Activated CD8-positive, alpha-beta T cell treated with anti-CD3 and anti-CD28 coated beads for 36 hours (primary cell): Measurements from ENCODE around the gene TOX3. TPM values are rescaled to one million over a fixed set of nuclear protein-coding genes. Genes with fewer than 3 reads are reported as not detected.

Experiments
- ATAC-seq: fragments of 200-7000 bp; cut with Tn5 transposase; one replicate; pipeline ENCODE4 v1.10.0; 2021; ENCODE audit warnings: mild to moderate bottlenecking, moderate library complexity
- CTCF ChIA-PET: fragments of 350-600 bp; sonication (Branson Sonifier 250); formaldehyde crosslinking; loops from one replicate; lab custom pipeline; 2021; ENCODE audit warnings: antibody characterized with exemption; lab: Charles Lee
- POLR2A ChIA-PET: fragments of 350-600 bp; sonication (Branson Sonifier 250); formaldehyde crosslinking; loops from one replicate; lab custom pipeline; 2021; ENCODE audit warnings: antibody characterized with exemption; lab: Charles Lee
- DNase-seq: peaks from one replicate; pipeline ENCODE4 v3.0.0-alpha.2; 2020
- H3K27ac Mint-ChIP-seq: one replicate; pipeline ENCODE4 v1.8.0; 2021; ENCODE audit warnings: mild to moderate bottlenecking, mixed read lengths
- H3K27me3 Mint-ChIP-seq: one replicate; pipeline ENCODE4 v1.8.0; 2021; ENCODE audit warnings: mixed read lengths
- H3K36me3 Mint-ChIP-seq: one replicate; pipeline ENCODE4 v1.8.0; 2021; ENCODE audit warnings: low read depth, mixed read lengths
- H3K4me1 Mint-ChIP-seq: one replicate; pipeline ENCODE4 v1.8.0; 2021; ENCODE audit warnings: low read depth, mixed read lengths
- H3K4me3 Mint-ChIP-seq: one replicate; pipeline ENCODE4 v1.8.0; 2021; ENCODE audit warnings: mild to moderate bottlenecking, moderate library complexity, mixed read lengths
- H3K9me3 Mint-ChIP-seq: one replicate; pipeline ENCODE4 v1.8.0; 2021; ENCODE audit warnings: mixed read lengths
- CTCF ChIP-seq: fragments of 200-600 bp; IDR thresholded peaks from one replicate; pipeline ENCODE4 v1.8.0; 2022; ENCODE audit warnings: antibody characterized with exemption, mild to moderate bottlenecking
- intact Hi-C: fragments of 100-400 bp; cut with micrococcal nuclease; formaldehyde crosslinking; loops from one replicate; pipeline ENCODE4 v1.10.0; 2022
- total RNA-seq, 2 experiments: library from RNA; stranded (reverse); gene quantifications; one replicate each; pipeline ENCODE4 v1.2.3, GENCODE V29; 2021

The TOX3 gene
- total RNA-seq, 2 experiments from 2014 or later: not detected

- POLR2A ChIA-PET: no interaction called here
- H3K27me3 Mint-ChIP-seq: no peaks in the 10 kb centered on the region
- no peak overlapping the region for H3K27ac Mint-ChIP-seq
- no peaks in the 10 kb centered on the region for H3K36me3 Mint-ChIP-seq
- CTCF ChIA-PET: interaction anchor here (1.0 kb wide), 1 partner anchor 12 kb away, joined by 3 read pairs; no protein-coding TSS in a partner anchor
- peaks cover 4% of the 10 kb centered on the region for H3K9me3 Mint-ChIP-seq
- DNase-seq (no peak), ATAC-seq (no peak)
- intact Hi-C loops: no loop called here
- no peak overlapping the region for H3K4me3 Mint-ChIP-seq
- H3K4me1 Mint-ChIP-seq: no peaks in the 10 kb centered on the region
- no peak for TF ChIP-seq CTCF
Measured at GRCh38 chr16:52584354-52585320, 37.7 kb upstream of the TOX3 start.

DNA sequence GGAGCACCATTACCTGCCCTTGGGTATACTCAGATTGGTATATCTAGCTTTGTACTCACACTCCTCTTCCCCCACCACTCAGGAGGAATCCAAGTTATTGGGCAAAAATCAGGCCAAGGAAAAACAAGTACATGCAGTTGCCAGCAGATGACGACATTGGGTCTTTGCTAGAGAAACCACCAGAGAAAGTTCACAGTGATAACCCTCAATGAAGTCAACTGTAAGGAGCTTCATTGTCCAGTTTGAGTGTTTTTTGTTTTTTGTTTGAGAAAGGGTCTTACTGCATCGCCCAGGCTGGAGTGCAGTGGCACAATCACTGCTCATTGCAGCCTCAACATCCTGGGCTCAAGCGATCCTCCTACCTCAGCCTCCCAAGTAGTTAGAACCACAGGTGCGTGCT lies 34.6 kb upstream of the TOX3 start:
- DNase-seq: no peak
- Mint-ChIP-seq H3K27me3 (no peaks in the 10 kb centered on the region), H3K4me1 (no peaks in the 10 kb centered on the region), H3K4me3 (no peak overlapping the region), H3K36me3 (no peaks in the 10 kb centered on the region), H3K9me3 (peaks cover 4% of the 10 kb centered on the region), H3K27ac (no peak overlapping the region)
- ChIA-PET CTCF (no interaction called here), POLR2A (no interaction called here)
- ATAC-seq: no peak
- no peak for TF ChIP-seq CTCF
- intact Hi-C loops: no loop called here

- no peak for ATAC-seq
- Mint-ChIP-seq H3K36me3 (no peaks in the 10 kb centered on the region), H3K4me1 (no peaks in the 10 kb centered on the region), H3K4me3 (no peak overlapping the region), H3K27ac (no peak overlapping the region), H3K27me3 (peaks cover 2% of the 10 kb centered on the region), H3K9me3 (peaks cover 1% of the 10 kb centered on the region)
- TF ChIP-seq CTCF: no peak
- ChIA-PET CTCF (no interaction called here), POLR2A (no interaction called here)
- intact Hi-C loops: no loop called here
- no peak for DNase-seq
Measured at GRCh38 chr16:52580488-52580887, 33.5 kb upstream of the TOX3 start.

GRCh38 chr16:52578829-52579498 lies 32.0 kb upstream of the TOX3 start:
- DNase-seq (no peak), ATAC-seq (no peak)
- CTCF ChIA-PET: no interaction called here
- Mint-ChIP-seq H3K36me3 (no peaks in the 10 kb centered on the region), H3K4me1 (no peaks in the 10 kb centered on the region), H3K27ac (no peak overlapping the region), H3K27me3 (peaks cover 2% of the 10 kb centered on the region), H3K9me3 (no peaks in the 10 kb centered on the region), H3K4me3 (no peak overlapping the region)
- POLR2A ChIA-PET: no interaction called here
- no peak for TF ChIP-seq CTCF
- intact Hi-C loops: no loop called here
